Measurements from ENCODE around the gene FILIP1. TPM values are rescaled to one million over a fixed set of nuclear protein-coding genes. Genes with fewer than 3 reads are reported as not detected.

The FILIP1 gene
- total RNA-seq, 6 donors from 2014 or later, result 16.7 to 31.7 (median 21.7) TPM

GRCh38 chr6:75308250-75308988, 185.2 kb downstream of the FILIP1 start:
- Histone ChIP-seq H3K27ac (no peak overlapping the region), H3K9me3 (no peaks in the 10 kb centered on the region), H3K36me3 (no peaks in the 10 kb centered on the region), H3K27me3 (no peaks in the 10 kb centered on the region), H3K4me3 (no peak overlapping the region), H3K4me1 (peaks cover 0 to 6% (median 0%) of the 10 kb centered on the region in 4 donors)
- no peak for DNase-seq
- no peak for ATAC-seq (ENCODE audit: low FRiP score in 2 of 2)
- WGBS, 2 donors, result 76 to 78% methylated on average over 11 of the region's 11 CpGs
- TF ChIP-seq EP300 (IDR thresholded peaks at IDR 0.05) (no peak), POLR2A (IDR thresholded peaks at IDR 0.05) (no peak), POLR2AphosphoS5 (IDR thresholded peaks at IDR 0.05) (no peak)
- TF ChIP-seq, protein P1, sequence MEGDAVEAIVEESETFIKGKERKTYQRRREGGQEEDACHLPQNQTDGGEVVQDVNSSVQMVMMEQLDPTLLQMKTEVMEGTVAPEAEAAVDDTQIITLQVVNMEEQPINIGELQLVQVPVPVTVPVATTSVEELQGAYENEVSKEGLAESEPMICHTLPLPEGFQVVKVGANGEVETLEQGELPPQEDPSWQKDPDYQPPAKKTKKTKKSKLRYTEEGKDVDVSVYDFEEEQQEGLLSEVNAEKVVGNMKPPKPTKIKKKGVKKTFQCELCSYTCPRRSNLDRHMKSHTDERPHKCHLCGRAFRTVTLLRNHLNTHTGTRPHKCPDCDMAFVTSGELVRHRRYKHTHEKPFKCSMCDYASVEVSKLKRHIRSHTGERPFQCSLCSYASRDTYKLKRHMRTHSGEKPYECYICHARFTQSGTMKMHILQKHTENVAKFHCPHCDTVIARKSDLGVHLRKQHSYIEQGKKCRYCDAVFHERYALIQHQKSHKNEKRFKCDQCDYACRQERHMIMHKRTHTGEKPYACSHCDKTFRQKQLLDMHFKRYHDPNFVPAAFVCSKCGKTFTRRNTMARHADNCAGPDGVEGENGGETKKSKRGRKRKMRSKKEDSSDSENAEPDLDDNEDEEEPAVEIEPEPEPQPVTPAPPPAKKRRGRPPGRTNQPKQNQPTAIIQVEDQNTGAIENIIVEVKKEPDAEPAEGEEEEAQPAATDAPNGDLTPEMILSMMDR (IDR thresholded peaks at IDR 0.05), result no peak

- TF ChIP-seq POLR2AphosphoS5 (IDR thresholded peaks at IDR 0.05) (no peak), POLR2A (IDR thresholded peaks at IDR 0.05) (no peak), EP300 (IDR thresholded peaks at IDR 0.05) (no peak)
- TF ChIP-seq, protein P1 (IDR thresholded peaks at IDR 0.05), result no peak
- no peaks in the 10 kb centered on the region for H3K9me3 ChIP-seq
- H3K27ac ChIP-seq, result no peak overlapping the region
- no peaks in the 10 kb centered on the region for H3K27me3 ChIP-seq
- H3K4me3 ChIP-seq, result no peak overlapping the region
- no peaks in the 10 kb centered on the region for H3K36me3 ChIP-seq
- DNase-seq, result no peak
- H3K4me1 ChIP-seq, result peaks cover 0 to 6% (median 0%) of the 10 kb centered on the region in 4 donors
- ATAC-seq (ENCODE audit: low FRiP score in 2 of 2), result no peak
- 63 to 84% methylated on average over 2 of the region's 2 CpGs for WGBS, 2 donors
These were observed 186.1 kb downstream of the FILIP1 start for GRCh38 chr6:75307364-75308004.

GRCh38 chr6:75306064-75306463, 187.5 kb downstream of the FILIP1 start:
- Histone ChIP-seq H3K36me3 (no peaks in the 10 kb centered on the region), H3K27me3 (no peaks in the 10 kb centered on the region), H3K4me3 (no peak overlapping the region), H3K27ac (no peak overlapping the region), H3K4me1 (peaks cover 0 to 6% (median 0%) of the 10 kb centered on the region in 4 donors), H3K9me3 (no peaks in the 10 kb centered on the region)
- WGBS, 2 donors, result 47 to 51% methylated on average over 3 of the region's 3 CpGs
- no peak for TF ChIP-seq POLR2A (IDR thresholded peaks at IDR 0.05)
- no peak for TF ChIP-seq POLR2AphosphoS5 (IDR thresholded peaks at IDR 0.05)
- no peak for TF ChIP-seq EP300 (IDR thresholded peaks at IDR 0.05)
- TF ChIP-seq, protein P1 (IDR thresholded peaks at IDR 0.05), result no peak
- no peak for ATAC-seq (ENCODE audit: low FRiP score in 2 of 2)
- no peak for DNase-seq

DNA sequence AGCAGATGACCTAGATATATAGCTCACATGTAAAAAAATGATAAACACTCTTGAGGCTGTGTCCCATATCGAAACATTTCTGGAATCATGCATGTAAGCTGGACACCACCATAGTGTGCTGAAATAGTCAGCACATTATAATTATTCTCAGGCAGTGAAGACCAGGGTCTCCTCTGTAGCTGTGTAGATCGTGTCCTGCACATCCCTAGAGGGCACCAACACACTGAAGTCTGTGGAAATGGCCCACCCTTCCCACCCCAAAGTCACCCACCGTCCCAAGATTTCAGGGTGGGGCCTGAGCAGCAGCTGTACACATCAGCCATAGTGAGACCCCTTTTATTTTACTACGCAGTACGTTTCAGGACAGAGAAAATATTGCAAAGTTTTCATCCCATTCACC, 188.0 kb downstream of the FILIP1 start:
- Histone ChIP-seq H3K4me3 (no peak overlapping the region), H3K36me3 (no peaks in the 10 kb centered on the region), H3K27ac (no peak overlapping the region), H3K27me3 (no peaks in the 10 kb centered on the region), H3K9me3 (no peaks in the 10 kb centered on the region), H3K4me1 (peaks cover 0 to 10% (median 2%) of the 10 kb centered on the region in 4 donors)
- ATAC-seq (ENCODE audit: low FRiP score in 2 of 2), result no peak
- DNase-seq, result no peak
- WGBS, 2 donors, result 66 to 77% methylated on average over 5 of the region's 5 CpGs
- TF ChIP-seq POLR2AphosphoS5 (IDR thresholded peaks at IDR 0.05) (no peak), EP300 (IDR thresholded peaks at IDR 0.05) (no peak), POLR2A (IDR thresholded peaks at IDR 0.05) (no peak)
- TF ChIP-seq, protein P1 (IDR thresholded peaks at IDR 0.05), result no peak

All from upper lobe of left lung (tissue), 6 donors.